Activated gamma-delta T cell (primary cell): ENCODE data around the gene PSMF1.

Experiments
- DNase-seq: peaks from one replicate; lab custom pipeline; 2025; lab: John Stamatoyannopoulos, UW

Gene PSMF1

GRCh38 chr20:1190847-1191246, 72.4 kb downstream of the PSMF1 start:
- no peak for DNase-seq

- DNase-seq = no peak
Observed at GRCh38 chr20:1191299-1191698, 72.9 kb downstream of the PSMF1 start.

GRCh38 chr20:1195226-1195625, 76.8 kb downstream of the PSMF1 start:
- DNase-seq = no peak

GRCh38 chr20:1196634-1197033, 78.2 kb downstream of the PSMF1 start:
- DNase-seq = no peak

GRCh38 chr20:1197801-1198200, 79.4 kb downstream of the PSMF1 start:
- no peak for DNase-seq

- DNase-seq = no peak
Observed at GRCh38 chr20:1198751-1199150, 80.3 kb downstream of the PSMF1 start.

GRCh38 chr20:1199212-1199873, 80.9 kb downstream of the PSMF1 start:
- DNase-seq = no peak

GRCh38 chr20:1199964-1200363, 81.6 kb downstream of the PSMF1 start:
- no peak for DNase-seq

- DNase-seq = no peak
Observed at GRCh38 chr20:1202762-1203504, 84.5 kb downstream of the PSMF1 start, which contains the start of gene C20orf202. TSS of gene C20orf202 (plus strand) at chr20:1203454. CDS start at chr20:1203586, 132 bp downstream.

- no peak for DNase-seq
Observed at GRCh38 chr20:1203630-1204029, 85.2 kb downstream of the PSMF1 start.

GRCh38 chr20:1204113-1204512, 85.7 kb downstream of the PSMF1 start:
- DNase-seq = no peak

GRCh38 chr20:1204576-1204975, 86.2 kb downstream of the PSMF1 start:
- no peak for DNase-seq

- DNase-seq = no peak
Observed at GRCh38 chr20:1205802-1206201, 87.4 kb downstream of the PSMF1 start.

GRCh38 chr20:1206366-1207148, 88.2 kb downstream of the PSMF1 start:
- DNase-seq = no peak

GRCh38 chr20:1207293-1207878, 89.0 kb downstream of the PSMF1 start:
- no peak for DNase-seq

- no peak for DNase-seq
Observed at GRCh38 chr20:1209447-1210387, 91.3 kb downstream of the PSMF1 start.

GRCh38 chr20:1210501-1210900, 92.1 kb downstream of the PSMF1 start:
- no peak for DNase-seq

- no peak for DNase-seq
Observed at GRCh38 chr20:1212023-1212422, 93.6 kb downstream of the PSMF1 start.

- no peak for DNase-seq
Observed at GRCh38 chr20:1212607-1213396, 94.4 kb downstream of the PSMF1 start.

GRCh38 chr20:1214838-1215261, 96.4 kb downstream of the PSMF1 start:
- no peak for DNase-seq
